Esophagus squamous epithelium (tissue), 4 donors: ENCODE measurements around the gene LIN28B.

Experiments used
- CTCF ChIP-seq, 6 experiments: fragments of 450-650 bp in 4 of 6; fragments of 200-600 bp in 2 of 6; sonication (generic) in 2 of 6; IDR thresholded peaks; one replicate each; pipeline ENCODE4 v1.5.1; 2016 to 2019; ENCODE audit warnings: antibody characterized with exemption in 6 of 6, mild to moderate bottlenecking in 4 of 6, moderate library complexity in 4 of 6
- POLR2A ChIP-seq, 4 donors: fragments of 450-650 bp; IDR thresholded peaks; one replicate each; pipeline ENCODE4 v1.6.1; 2017; ENCODE audit warnings: antibody characterized with exemption in 4 of 4, mild to moderate bottlenecking in 4 of 4, moderate library complexity in 3 of 4

DNA sequence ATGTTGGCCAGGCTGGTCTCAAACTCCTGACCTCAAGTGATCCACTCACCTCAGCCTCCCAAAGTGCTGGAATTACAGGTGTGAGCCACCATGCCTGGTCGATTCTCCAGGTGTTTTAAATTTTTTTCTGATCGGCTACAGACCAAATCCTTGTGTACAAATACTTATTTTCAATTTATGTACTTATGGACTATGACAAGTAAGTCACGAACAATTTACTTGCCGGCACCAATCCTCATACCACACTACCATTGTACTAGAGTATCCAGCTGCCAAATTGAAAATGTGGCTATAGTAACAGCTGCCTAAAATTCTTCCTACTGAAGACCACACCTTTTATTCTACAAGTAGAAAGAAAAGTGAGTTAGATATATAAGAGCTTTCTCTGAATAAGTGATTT is 26.9 kb downstream of the LIN28B start:
- no peak for TF ChIP-seq CTCF (IDR thresholded peaks at IDR 0.05)
- TF ChIP-seq POLR2A (IDR thresholded peaks at IDR 0.05) = no peak
